SK-N-SH (cell line): Measurements from ENCODE around the gene FSIP2. TPM values are rescaled to one million over a fixed set of nuclear protein-coding genes. Genes with fewer than 3 reads are reported as not detected.

Experiments
- CTCF ChIA-PET: fragments of 300-600, 350-600 bp; formaldehyde crosslinking; extraction: SDS; loops from one replicate; lab custom pipeline; 2021; lab: Yijun Ruan, JAX
- POLR2A ChIA-PET: fragments of 350-600 bp; sonication (Branson Sonifier 250); formaldehyde crosslinking; extraction: SDS; loops from one replicate; lab custom pipeline; 2020; ENCODE audit warnings: antibody characterized with exemption, inconsistent platforms; lab: Yijun Ruan, JAX
- DNase-seq: peaks from one replicate; pipeline ENCODE4 v3.0.0; 2012
- H2AFZ ChIP-seq: fragments of 200-600 bp; sonication (generic); 2 replicates; pipeline ENCODE4 v1.8.1; 2016; ENCODE audit warnings: antibody characterized with exemption, mild to moderate bottlenecking, low read depth
- H3F3A ChIP-seq: fragments of 200-600 bp; sonication (generic); replicated peaks from 2 replicates; pipeline ENCODE3; 2016; ENCODE audit warnings: antibody characterized with exemption, mild to moderate bottlenecking; ENCODE audit not compliant: insufficient read depth
- H3K27ac ChIP-seq, 2 experiments: fragments of 200-500 bp in 1 of 2; fragments of 200-600 bp in 1 of 2; sonication (Bioruptor generic) in 1 of 2; sonication (generic), shearing (Covaris generic) in 1 of 2; 2 replicates each; pipeline versions ENCODE4 v1.5.1 to v1.6.1; 2014 to 2016; ENCODE audit warnings: low read depth in 2 of 2, inconsistent platforms in 1 of 2, low read length in 1 of 2, mild to moderate bottlenecking in 1 of 2, mixed read lengths in 1 of 2
- H3K27me3 ChIP-seq: fragments of 200-600 bp; sonication (generic), shearing (Covaris generic); 2 replicates; pipeline ENCODE4 v1.6.1; 2016; ENCODE audit warnings: mixed run types; ENCODE audit not compliant: insufficient read depth
- H3K36me3 ChIP-seq, 2 experiments: fragments of 200-500 bp in 1 of 2; fragments of 200-600 bp in 1 of 2; sonication (Bioruptor generic) in 1 of 2; sonication (generic) in 1 of 2; replicated peaks in 1 of 2; 2 replicates each; pipeline versions ENCODE3 to v1.5.1; 2014 to 2016; ENCODE audit warnings: low read length in 1 of 2, mild to moderate bottlenecking in 1 of 2; ENCODE audit not compliant: insufficient read depth in 2 of 2, control insufficient read depth in 1 of 2
- H3K4me1 ChIP-seq, 2 experiments: fragments of 200-500 bp in 1 of 2; fragments of 200-600 bp in 1 of 2; sonication (Bioruptor generic) in 1 of 2; sonication (generic), shearing (Covaris generic) in 1 of 2; 2 replicates each; pipeline versions ENCODE4 v1.5.1 to v1.6.1; 2014 to 2016; ENCODE audit warnings: low read depth in 1 of 2, low read length in 1 of 2, mixed run types in 1 of 2; ENCODE audit not compliant: insufficient read depth in 2 of 2, control insufficient read depth in 1 of 2
- H3K4me2 ChIP-seq: fragments of 200-600 bp; sonication (generic), shearing (Covaris generic); 2 replicates; pipeline ENCODE4 v1.6.1; 2017; ENCODE audit warnings: mixed run types
- H3K4me3 ChIP-seq, 2 experiments: fragments of 200-500 bp in 1 of 2; fragments of 200-600 bp in 1 of 2; sonication (Bioruptor generic) in 1 of 2; sonication (generic), shearing (Covaris generic) in 1 of 2; 2 replicates each; pipeline versions ENCODE4 v1.5.1 to v1.8.1; 2014 to 2016; ENCODE audit warnings: low read depth in 2 of 2, inconsistent platforms in 1 of 2, low read length in 1 of 2, mild to moderate bottlenecking in 1 of 2, mixed read lengths in 1 of 2, moderate library complexity in 1 of 2
- H3K79me2 ChIP-seq: fragments of 200-600 bp; sonication (generic); 2 replicates; pipeline ENCODE4 v1.8.1; 2017; ENCODE audit warnings: mild to moderate bottlenecking; ENCODE audit not compliant: insufficient read depth
- H3K9ac ChIP-seq: fragments of 200-600 bp; sonication (generic); 2 replicates; pipeline ENCODE4 v1.6.1; 2017; ENCODE audit warnings: mixed run types
- H3K9me2 ChIP-seq: fragments of 200-600 bp; sonication (generic); 2 replicates; pipeline ENCODE4 v1.6.1; 2017; ENCODE audit warnings: mixed run types
- H3K9me3 ChIP-seq: fragments of 200-600 bp; sonication (generic); 2 replicates; pipeline ENCODE4 v1.6.1; 2017; ENCODE audit warnings: mixed run types, mild to moderate bottlenecking, moderate library complexity
- H4K20me1 ChIP-seq: fragments of 200-600 bp; sonication (generic); 2 replicates; pipeline ENCODE4 v1.6.1; 2017; ENCODE audit warnings: mild to moderate bottlenecking, mixed run types; ENCODE audit not compliant: insufficient read depth
- EP300 ChIP-seq, 2 experiments: IDR thresholded peaks; 2 replicates each; pipeline versions ENCODE4 v1.4.0 to v1.6.1; 2012; ENCODE audit warnings: borderline replicate concordance in 1 of 2, low read depth in 1 of 2, low read length in 1 of 2
- FOSL2 ChIP-seq: IDR thresholded peaks from 2 replicates; pipeline ENCODE4 v1.4.0; 2012; ENCODE audit warnings: low read depth, mild to moderate bottlenecking, moderate library complexity, borderline replicate concordance
- NFIC ChIP-seq: IDR thresholded peaks from 2 replicates; pipeline ENCODE4 v1.4.0; 2012; ENCODE audit warnings: borderline replicate concordance
- NRF1 ChIP-seq: IDR thresholded peaks from 2 replicates; pipeline ENCODE4 v1.6.1; 2012; ENCODE audit warnings: low read depth, mild to moderate bottlenecking, low read length
- RAD21 ChIP-seq: IDR thresholded peaks from 2 replicates; pipeline ENCODE4 v1.6.1; 2012; ENCODE audit warnings: mild to moderate bottlenecking, low read length
- USF1 ChIP-seq: IDR thresholded peaks from 2 replicates; pipeline ENCODE4 v1.4.0; 2012; ENCODE audit warnings: low read depth, borderline replicate concordance
- USF2 ChIP-seq: fragments of 150-350 bp; IDR thresholded peaks from 2 replicates; pipeline ENCODE4 v1.6.1; 2017; ENCODE audit warnings: antibody characterized with exemption, low read length, low read depth, borderline replicate concordance
- WGBS: methylation state at CpG from one replicate; pipeline ENCODE4 v1.1.6; 2017; ENCODE audit warnings: low lambda C conversion rate; 5-methylcytosine and 5-hydroxymethylcytosine counted together
- polyA plus RNA-seq, 3 experiments: library from polyadenylated mRNA; depleted of rRNA; stranded (reverse); fragments of >200 nt; gene quantifications; 2 replicates each; pipeline ENCODE4 v1.2.3, GENCODE V29; 2012
- TF ChIP-seq, protein P1 (sequence below): IDR thresholded peaks from 2 replicates; pipeline ENCODE4 v1.4.0; 2012; ENCODE audit warnings: low read depth, borderline replicate concordance
- TF ChIP-seq, protein P2 (sequence below): IDR thresholded peaks from 2 replicates; pipeline ENCODE4 v1.6.1; 2012; ENCODE audit warnings: mild to moderate bottlenecking, low read depth, low read length, moderate library complexity

The FSIP2 gene
- not detected in 2 replicates for polyA plus RNA-seq (2012; rRNA removed)
- polyA plus RNA-seq (2012; cell fraction: cytosol; rRNA removed) = under 0.01 TPM in 1 of 2 replicates, not detected in the other
- polyA plus RNA-seq (2012; cell fraction: nucleus; rRNA removed) = under 0.01 and 0.02 TPM in 2 replicates

GRCh38 chr2:185738679-185739472, at the start of gene FSIP2:
Gene FSIP2, plus strand, starts transcription at chr2:185738804. Its CDS starts 91 bp downstream, at chr2:185738895.
- Histone ChIP-seq H3K4me3 (peak within 1 kb of the TSS in 1 of 2 experiments; percentile 26; a peak in 1 of 4 replicates), H3K9me2 (no peaks in the 10 kb centered on the region), H3K79me2 (no peaks in the 10 kb centered on the region), H2AFZ (no peak within 1 kb of the TSS), H3K27me3 (no peaks in the 10 kb centered on the region), H3K4me2 (no peak within 1 kb of the TSS), H3K9me3 (no peaks in the 10 kb centered on the region), H3K9ac (no peak within 1 kb of the TSS)
- whole genome bisulfite sequencing = 87% methylated on average over 43 of the region's 59 CpGs
- no peak for DNase-seq
- no peak for TF ChIP-seq USF1
- TF ChIP-seq EP300 (IDR thresholded peaks at IDR 0.05; ENCODE audit: borderline replicate concordance in 1 of 2, low read depth in 1 of 2, low read length in 1 of 2) = no peak
- TF ChIP-seq, all 33 proteins: peak for 0
- no peaks in the 10 kb centered on the region for H3K4me1 ChIP-seq
- no peak within 1 kb of the TSS for H3K27ac ChIP-seq
- no peaks in the 10 kb centered on the region for H3K36me3 ChIP-seq
- H3F3A ChIP-seq = no peaks in the 10 kb centered on the region
- no peaks in the 10 kb centered on the region for H4K20me1 ChIP-seq
- POLR2A ChIA-PET = no interaction called here
- CTCF ChIA-PET = no interaction called here

GRCh38 chr2:185689906-185690539, 48.6 kb upstream of the FSIP2 start:
- no peaks in the 10 kb centered on the region for H3K27me3 ChIP-seq
- ChIA-PET POLR2A (no interaction called here), CTCF (interaction anchor here (1.1 kb wide), 1 partner anchor 11 kb away, joined by 3 read pairs; no protein-coding TSS in a partner anchor)
- TF ChIP-seq USF2 = no peak
- TF ChIP-seq FOSL2 = peak; percentile 31; the same call in 1 of the 2 replicates
- peak overlapping the region; percentile 62; the same call in 1 of the 2 replicates for H2AFZ ChIP-seq
- H3K9me3 ChIP-seq = no peaks in the 10 kb centered on the region
- no peaks in the 10 kb centered on the region for H3F3A ChIP-seq
- no peak for DNase-seq
- no peak overlapping the region for H3K4me2 ChIP-seq
- H3K79me2 ChIP-seq = no peaks in the 10 kb centered on the region
- 59% methylated on average over 3 of the region's 3 CpGs for WGBS
- H3K36me3 ChIP-seq = no peaks in the 10 kb centered on the region
- H4K20me1 ChIP-seq = no peaks in the 10 kb centered on the region
- H3K4me3 ChIP-seq = no peak overlapping the region
- H3K27ac ChIP-seq = peak overlapping the region in 1 of 2 experiments; percentile 24; a peak in 1 of 4 replicates
- no peaks in the 10 kb centered on the region for H3K4me1 ChIP-seq
- no peak overlapping the region for H3K9ac ChIP-seq
- no peaks in the 10 kb centered on the region for H3K9me2 ChIP-seq

DNA sequence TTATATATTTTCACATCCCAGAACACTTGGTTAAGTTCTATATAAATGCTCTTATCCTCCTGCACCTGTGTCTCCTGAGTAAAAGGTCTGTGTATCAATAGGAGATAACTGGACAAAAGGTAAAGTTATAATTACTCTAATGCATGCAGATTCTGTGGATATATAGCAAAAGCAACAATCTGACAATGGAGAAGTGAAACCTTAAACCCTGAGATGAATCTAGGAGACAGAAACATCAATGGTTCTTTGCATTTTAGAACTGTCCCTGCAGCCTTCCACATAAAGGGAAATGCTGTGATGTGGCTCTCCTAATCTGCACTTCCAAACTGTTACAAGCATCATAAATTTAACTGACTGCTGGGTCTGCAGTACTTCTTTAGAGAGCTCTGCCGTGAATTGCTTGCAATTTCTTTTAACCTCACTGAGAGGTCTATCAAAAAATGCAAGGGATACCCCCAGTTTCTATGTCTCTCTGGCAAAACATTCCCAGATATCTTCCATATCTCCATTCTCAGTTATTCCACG, 42.8 kb upstream of the FSIP2 start:
- H3K9ac ChIP-seq = no peak overlapping the region
- no peaks in the 10 kb centered on the region for H3K9me3 ChIP-seq
- H3K4me1 ChIP-seq = no peaks in the 10 kb centered on the region
- H3K36me3 ChIP-seq = no peaks in the 10 kb centered on the region
- H4K20me1 ChIP-seq = no peaks in the 10 kb centered on the region
- H3K9me2 ChIP-seq = no peaks in the 10 kb centered on the region
- H3K4me3 ChIP-seq = no peak overlapping the region
- no peak overlapping the region for H2AFZ ChIP-seq
- H3K27me3 ChIP-seq = no peaks in the 10 kb centered on the region
- no peak overlapping the region for H3K4me2 ChIP-seq
- no peak overlapping the region for H3K27ac ChIP-seq
- ChIA-PET CTCF (no interaction called here), POLR2A (no interaction called here)
- no peak for DNase-seq
- no peaks in the 10 kb centered on the region for H3F3A ChIP-seq
- 47% methylated on average over 2 of the region's 2 CpGs for WGBS
- no peaks in the 10 kb centered on the region for H3K79me2 ChIP-seq
- no peak for TF ChIP-seq NRF1
- TF ChIP-seq, protein P1, sequence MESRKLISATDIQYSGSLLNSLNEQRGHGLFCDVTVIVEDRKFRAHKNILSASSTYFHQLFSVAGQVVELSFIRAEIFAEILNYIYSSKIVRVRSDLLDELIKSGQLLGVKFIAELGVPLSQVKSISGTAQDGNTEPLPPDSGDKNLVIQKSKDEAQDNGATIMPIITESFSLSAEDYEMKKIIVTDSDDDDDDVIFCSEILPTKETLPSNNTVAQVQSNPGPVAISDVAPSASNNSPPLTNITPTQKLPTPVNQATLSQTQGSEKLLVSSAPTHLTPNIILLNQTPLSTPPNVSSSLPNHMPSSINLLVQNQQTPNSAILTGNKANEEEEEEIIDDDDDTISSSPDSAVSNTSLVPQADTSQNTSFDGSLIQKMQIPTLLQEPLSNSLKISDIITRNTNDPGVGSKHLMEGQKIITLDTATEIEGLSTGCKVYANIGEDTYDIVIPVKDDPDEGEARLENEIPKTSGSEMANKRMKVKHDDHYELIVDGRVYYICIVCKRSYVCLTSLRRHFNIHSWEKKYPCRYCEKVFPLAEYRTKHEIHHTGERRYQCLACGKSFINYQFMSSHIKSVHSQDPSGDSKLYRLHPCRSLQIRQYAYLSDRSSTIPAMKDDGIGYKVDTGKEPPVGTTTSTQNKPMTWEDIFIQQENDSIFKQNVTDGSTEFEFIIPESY = no peak
- TF ChIP-seq NFIC = no peak
- TF ChIP-seq FOSL2 = no peak
- no peak for TF ChIP-seq RAD21
- TF ChIP-seq, protein P2, sequence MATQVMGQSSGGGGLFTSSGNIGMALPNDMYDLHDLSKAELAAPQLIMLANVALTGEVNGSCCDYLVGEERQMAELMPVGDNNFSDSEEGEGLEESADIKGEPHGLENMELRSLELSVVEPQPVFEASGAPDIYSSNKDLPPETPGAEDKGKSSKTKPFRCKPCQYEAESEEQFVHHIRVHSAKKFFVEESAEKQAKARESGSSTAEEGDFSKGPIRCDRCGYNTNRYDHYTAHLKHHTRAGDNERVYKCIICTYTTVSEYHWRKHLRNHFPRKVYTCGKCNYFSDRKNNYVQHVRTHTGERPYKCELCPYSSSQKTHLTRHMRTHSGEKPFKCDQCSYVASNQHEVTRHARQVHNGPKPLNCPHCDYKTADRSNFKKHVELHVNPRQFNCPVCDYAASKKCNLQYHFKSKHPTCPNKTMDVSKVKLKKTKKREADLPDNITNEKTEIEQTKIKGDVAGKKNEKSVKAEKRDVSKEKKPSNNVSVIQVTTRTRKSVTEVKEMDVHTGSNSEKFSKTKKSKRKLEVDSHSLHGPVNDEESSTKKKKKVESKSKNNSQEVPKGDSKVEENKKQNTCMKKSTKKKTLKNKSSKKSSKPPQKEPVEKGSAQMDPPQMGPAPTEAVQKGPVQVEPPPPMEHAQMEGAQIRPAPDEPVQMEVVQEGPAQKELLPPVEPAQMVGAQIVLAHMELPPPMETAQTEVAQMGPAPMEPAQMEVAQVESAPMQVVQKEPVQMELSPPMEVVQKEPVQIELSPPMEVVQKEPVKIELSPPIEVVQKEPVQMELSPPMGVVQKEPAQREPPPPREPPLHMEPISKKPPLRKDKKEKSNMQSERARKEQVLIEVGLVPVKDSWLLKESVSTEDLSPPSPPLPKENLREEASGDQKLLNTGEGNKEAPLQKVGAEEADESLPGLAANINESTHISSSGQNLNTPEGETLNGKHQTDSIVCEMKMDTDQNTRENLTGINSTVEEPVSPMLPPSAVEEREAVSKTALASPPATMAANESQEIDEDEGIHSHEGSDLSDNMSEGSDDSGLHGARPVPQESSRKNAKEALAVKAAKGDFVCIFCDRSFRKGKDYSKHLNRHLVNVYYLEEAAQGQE = no peak
